LNCaP clone FGC (cell line): ENCODE measurements around the gene TRANK1.
"Not testable (repeated sequence)": the region's sequence is repeated elsewhere in the genome, so short reads cannot be mapped to it uniquely, and the experiment has no call there.

Experiments used
- DNase-seq: peaks from one replicate; pipeline ENCODE4 v3.0.0-alpha.2; 2011; ENCODE audit warnings: low read depth
- H3K4me3 ChIP-seq: 2 replicates; pipeline ENCODE4 v1.5.1; 2011; ENCODE audit warnings: mild to moderate bottlenecking, low read depth, low read length, control low read depth
- TF ChIP-seq, protein P1 (sequence below): IDR thresholded peaks from 2 replicates; pipeline ENCODE4 v1.5.1; 2012; ENCODE audit warnings: mild to moderate bottlenecking; ENCODE audit not compliant: control insufficient read depth, insufficient read depth; ENCODE audit errors: extremely low read depth

Gene TRANK1

GRCh38 chr3:36957063-36957462 lies 12.2 kb upstream of the TRANK1 start:
- no peak for DNase-seq
- TF ChIP-seq, protein P1, sequence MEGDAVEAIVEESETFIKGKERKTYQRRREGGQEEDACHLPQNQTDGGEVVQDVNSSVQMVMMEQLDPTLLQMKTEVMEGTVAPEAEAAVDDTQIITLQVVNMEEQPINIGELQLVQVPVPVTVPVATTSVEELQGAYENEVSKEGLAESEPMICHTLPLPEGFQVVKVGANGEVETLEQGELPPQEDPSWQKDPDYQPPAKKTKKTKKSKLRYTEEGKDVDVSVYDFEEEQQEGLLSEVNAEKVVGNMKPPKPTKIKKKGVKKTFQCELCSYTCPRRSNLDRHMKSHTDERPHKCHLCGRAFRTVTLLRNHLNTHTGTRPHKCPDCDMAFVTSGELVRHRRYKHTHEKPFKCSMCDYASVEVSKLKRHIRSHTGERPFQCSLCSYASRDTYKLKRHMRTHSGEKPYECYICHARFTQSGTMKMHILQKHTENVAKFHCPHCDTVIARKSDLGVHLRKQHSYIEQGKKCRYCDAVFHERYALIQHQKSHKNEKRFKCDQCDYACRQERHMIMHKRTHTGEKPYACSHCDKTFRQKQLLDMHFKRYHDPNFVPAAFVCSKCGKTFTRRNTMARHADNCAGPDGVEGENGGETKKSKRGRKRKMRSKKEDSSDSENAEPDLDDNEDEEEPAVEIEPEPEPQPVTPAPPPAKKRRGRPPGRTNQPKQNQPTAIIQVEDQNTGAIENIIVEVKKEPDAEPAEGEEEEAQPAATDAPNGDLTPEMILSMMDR: no peak
- H3K4me3 ChIP-seq: no peak overlapping the region

GRCh38 chr3:36956155-36956554 lies 11.3 kb upstream of the TRANK1 start:
- no peak overlapping the region for H3K4me3 ChIP-seq
- DNase-seq: no peak
- TF ChIP-seq, protein P1: no peak

DNA sequence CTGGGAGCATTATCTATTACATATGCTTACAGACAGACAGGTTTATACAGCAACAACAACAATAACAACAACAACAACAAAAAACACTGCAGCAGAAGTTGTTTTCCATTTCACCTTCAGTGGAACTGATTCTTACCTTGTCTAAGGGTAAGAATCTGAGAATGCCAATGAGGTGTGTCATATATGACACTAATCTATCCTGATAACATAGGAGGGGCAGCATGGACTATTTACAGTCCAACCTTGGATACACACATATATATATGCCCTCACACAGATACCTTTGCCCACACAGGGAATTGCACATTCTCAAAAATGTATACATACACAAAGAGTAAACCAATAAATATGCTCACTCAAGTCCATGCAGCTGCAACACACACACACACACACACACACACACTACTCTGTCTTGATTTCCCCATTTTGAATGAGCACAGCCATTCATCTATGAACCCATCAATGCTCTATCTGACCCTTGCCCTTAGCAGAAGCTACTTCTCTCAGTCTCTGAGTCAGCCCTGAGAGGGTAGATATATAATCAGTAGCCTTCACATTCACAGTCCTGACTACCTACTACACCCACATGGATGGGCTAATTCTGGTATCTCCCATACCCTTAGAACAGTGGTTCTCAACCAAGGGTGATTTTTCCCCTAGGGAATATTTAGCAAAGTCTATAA lies 9.7 kb upstream of the TRANK1 start:
- no peak overlapping the region for H3K4me3 ChIP-seq
- TF ChIP-seq, protein P1: no peak
- no peak for DNase-seq

- not testable (repeated sequence) for DNase-seq, H3K4me3 ChIP-seq
These were observed 3.0 kb upstream of the TRANK1 start for GRCh38 chr3:36947814-36948213.

DNA sequence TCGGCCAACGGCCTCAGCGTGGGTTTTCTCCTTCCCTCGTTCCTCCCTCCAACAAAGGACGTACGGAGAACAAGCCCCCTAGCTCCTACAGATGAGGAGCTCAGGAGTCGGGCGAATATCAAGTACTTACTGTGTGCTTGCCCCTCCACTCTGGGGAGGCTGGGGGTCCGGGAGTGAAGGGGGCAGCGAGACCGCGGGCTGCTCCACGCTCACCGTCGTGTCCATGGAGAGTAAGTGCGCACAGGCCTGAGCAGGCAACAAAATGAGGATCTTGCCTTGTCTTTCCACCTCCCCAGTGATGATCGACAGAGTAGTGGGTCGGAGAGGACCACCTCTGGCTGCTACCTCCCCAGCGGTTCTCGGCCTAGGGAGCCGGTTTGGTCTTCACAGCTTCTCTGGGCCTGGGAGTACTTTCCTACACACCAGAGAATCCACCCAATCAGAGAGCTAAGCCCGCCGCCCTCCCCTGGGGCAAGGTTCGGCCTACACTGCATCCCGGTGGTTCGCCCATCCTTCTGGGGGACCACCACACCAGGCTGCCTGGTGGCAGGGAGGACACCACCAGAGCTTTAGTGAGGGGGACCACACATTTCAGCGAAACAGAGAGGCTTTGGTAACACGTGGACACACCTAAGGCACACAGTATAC lies 603 bp upstream of the TRANK1 start:
- no peak for DNase-seq
- no peak overlapping the region for H3K4me3 ChIP-seq
- TF ChIP-seq, protein P1: no peak

DNA sequence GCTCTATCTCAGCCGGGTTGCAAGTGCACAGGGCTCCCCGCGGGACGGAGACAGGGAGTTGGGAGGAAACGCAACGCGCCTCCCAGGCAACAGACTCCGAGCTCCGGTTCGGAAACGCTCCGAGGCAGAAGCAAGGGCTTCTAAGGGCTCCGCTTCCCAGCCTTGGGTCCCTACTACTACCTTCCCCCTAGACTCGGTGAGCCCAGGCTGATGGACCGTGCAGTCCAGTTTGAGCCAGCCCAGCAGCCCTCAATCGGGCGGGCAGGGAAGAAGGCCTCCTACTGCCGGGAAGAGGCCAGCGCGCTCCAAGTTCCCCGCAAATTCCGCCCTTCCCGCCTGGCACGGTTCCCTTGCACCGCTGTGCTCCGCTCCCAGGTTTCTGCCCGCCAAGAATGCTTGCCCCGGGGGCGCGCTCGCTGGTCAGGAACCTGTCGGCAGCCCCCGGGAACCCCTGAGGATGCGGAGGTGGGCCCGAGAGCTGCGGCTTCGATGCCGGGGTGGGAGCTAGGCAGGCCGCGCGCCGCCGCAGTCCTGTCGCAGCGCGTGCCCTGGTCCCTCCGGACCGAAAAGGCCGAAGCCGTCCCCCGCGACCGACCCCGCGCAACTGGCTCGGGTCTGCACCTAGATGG lies 728 bp downstream of the TRANK1 start:
- TF ChIP-seq, protein P1: no peak
- no peak for DNase-seq
- H3K4me3 ChIP-seq: 0 out of 2 replicates have a peak overlapping the region, but pooled peaks have one; percentile 15

DNA sequence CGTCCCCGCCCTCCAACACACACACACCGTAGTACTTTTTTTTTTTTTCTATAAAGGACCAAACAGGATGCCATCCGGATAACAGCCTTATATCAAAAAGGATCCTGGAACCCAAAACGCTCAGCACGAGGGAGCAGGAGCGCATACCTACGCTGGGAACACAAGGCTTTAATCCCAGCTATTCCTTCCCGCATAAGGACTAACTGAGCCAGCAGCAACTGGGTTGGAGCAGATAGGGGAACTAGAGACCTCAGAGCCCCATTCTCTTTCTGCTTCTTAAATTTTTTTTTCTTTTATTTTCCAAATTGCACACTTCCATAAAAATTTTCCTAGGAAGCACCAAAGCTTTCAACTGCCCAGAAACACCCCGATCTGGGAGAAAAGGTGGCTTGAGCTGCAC lies 1.3 kb downstream of the TRANK1 start:
- H3K4me3 ChIP-seq: no peak overlapping the region
- TF ChIP-seq, protein P1: no peak

More for the DNA sequence above, 1.3 kb downstream of the TRANK1 start:
- no peak for DNase-seq
